ENCODE data around the gene MCM10. TPM values are rescaled to one million over a fixed set of nuclear protein-coding genes. Genes with fewer than 3 reads are reported as not detected.
"Not testable (repeated sequence)": the region's sequence is repeated elsewhere in the genome, so short reads cannot be mapped to it uniquely, and the experiment has no call there.

Gene MCM10
- total and polyA plus RNA-seq, 2 donors from 2014 or later: 0.50 TPM; not detected in 1

DNA sequence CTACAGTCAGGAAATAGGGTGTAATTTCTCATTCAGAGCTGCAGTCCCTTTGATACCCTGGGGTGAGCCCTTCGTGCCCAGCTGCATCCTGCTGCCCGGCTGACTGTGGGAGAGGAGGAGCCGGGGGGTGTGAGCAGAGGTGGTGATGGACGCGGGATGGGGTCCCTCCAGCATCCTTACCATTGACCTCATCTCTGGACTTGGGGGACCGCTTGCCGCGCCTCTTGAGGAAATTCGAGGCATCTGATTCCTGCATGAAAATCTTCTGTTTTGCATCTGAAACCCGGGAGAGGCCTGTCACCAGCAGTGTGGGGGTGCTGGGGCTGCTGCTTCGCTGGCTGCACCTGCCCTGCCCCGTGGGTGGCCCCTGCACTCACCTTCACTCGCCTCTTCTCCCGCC, 72.0 kb downstream of the MCM10 start:
- Histone ChIP-seq H3K36me3 (ENCODE audit: control insufficient read depth in 2 of 3, insufficient read depth in 3 of 3, low read length in 3 of 3) (no peaks in the 10 kb centered on the region), H3K4me3 (ENCODE audit: low read length in 3 of 3) (no peak overlapping the region), H3K4me1 (ENCODE audit: control insufficient read depth in 2 of 3, insufficient read depth in 2 of 3, low read depth in 1 of 3, low read length in 3 of 3) (no peaks in the 10 kb centered on the region), H3K9me3 (ENCODE audit: control insufficient read depth in 2 of 3, insufficient read depth in 1 of 3, low read length in 3 of 3) (no peaks in the 10 kb centered on the region), H3K9ac (ENCODE audit: low read length in 3 of 3) (no peak overlapping the region), H3K27me3 (ENCODE audit: control insufficient read depth, insufficient read depth, low read length) (no peaks in the 10 kb centered on the region), H3K27ac (ENCODE audit: low read depth in 2 of 2, low read length in 2 of 2) (no peak overlapping the region)
- intact Hi-C loops (cut with DNase I): no loop called here
- no peak for FAIRE-seq
- no peak for DNase-seq
- TF ChIP-seq, protein P1, sequence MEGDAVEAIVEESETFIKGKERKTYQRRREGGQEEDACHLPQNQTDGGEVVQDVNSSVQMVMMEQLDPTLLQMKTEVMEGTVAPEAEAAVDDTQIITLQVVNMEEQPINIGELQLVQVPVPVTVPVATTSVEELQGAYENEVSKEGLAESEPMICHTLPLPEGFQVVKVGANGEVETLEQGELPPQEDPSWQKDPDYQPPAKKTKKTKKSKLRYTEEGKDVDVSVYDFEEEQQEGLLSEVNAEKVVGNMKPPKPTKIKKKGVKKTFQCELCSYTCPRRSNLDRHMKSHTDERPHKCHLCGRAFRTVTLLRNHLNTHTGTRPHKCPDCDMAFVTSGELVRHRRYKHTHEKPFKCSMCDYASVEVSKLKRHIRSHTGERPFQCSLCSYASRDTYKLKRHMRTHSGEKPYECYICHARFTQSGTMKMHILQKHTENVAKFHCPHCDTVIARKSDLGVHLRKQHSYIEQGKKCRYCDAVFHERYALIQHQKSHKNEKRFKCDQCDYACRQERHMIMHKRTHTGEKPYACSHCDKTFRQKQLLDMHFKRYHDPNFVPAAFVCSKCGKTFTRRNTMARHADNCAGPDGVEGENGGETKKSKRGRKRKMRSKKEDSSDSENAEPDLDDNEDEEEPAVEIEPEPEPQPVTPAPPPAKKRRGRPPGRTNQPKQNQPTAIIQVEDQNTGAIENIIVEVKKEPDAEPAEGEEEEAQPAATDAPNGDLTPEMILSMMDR (IDR thresholded peaks at IDR 0.05; ENCODE audit: borderline replicate concordance, extremely low read depth, insufficient read depth): no peak

DNA sequence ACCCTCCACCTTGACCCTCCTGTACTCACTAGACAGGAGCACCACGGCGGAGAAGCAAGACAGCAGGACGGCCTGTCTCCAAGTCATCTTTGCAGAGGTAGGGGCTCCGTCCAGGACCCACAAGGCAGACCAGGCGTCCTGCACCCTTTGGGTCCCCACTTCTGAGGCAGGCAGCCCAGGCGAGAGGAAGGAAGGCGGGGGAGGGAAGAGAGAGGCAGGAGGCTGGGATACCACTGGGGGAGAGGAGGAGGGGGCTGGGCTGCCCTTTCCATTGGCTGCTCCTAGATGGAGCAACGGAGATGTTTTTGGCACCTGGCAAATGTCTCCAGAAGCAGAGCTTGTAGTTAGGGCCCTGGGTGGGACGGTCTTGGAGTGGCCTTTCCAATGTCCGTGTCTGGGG, 72.8 kb downstream of the MCM10 start, which contains the start of gene UCMA:
UCMA (minus strand) TSS at position 203 of the 400 bp plus-strand sequence; CDS start at position 87, 116 bp downstream.
- TF ChIP-seq, protein P1 (IDR thresholded peaks at IDR 0.05; ENCODE audit: borderline replicate concordance, extremely low read depth, insufficient read depth): no peak
- intact Hi-C loops (cut with DNase I): no loop called here
- H3K27ac ChIP-seq (ENCODE audit: low read depth in 2 of 2, low read length in 2 of 2): no peak within 1 kb of the TSS
- H3K27me3 ChIP-seq (ENCODE audit: control insufficient read depth, insufficient read depth, low read length): no peaks in the 10 kb centered on the region
- DNase-seq (no peak), FAIRE-seq (no peak)
- H3K36me3 ChIP-seq (ENCODE audit: control insufficient read depth in 2 of 3, insufficient read depth in 3 of 3, low read length in 3 of 3): no peaks in the 10 kb centered on the region
- H3K4me1 ChIP-seq (ENCODE audit: control insufficient read depth in 2 of 3, insufficient read depth in 2 of 3, low read depth in 1 of 3, low read length in 3 of 3): no peaks in the 10 kb centered on the region
- H3K4me3 ChIP-seq (ENCODE audit: low read length in 3 of 3): no peak within 1 kb of the TSS
- H3K9ac ChIP-seq (ENCODE audit: low read length in 3 of 3): no peak within 1 kb of the TSS
- no peaks in the 10 kb centered on the region for H3K9me3 ChIP-seq (ENCODE audit: control insufficient read depth in 2 of 3, insufficient read depth in 1 of 3, low read length in 3 of 3)

DNA sequence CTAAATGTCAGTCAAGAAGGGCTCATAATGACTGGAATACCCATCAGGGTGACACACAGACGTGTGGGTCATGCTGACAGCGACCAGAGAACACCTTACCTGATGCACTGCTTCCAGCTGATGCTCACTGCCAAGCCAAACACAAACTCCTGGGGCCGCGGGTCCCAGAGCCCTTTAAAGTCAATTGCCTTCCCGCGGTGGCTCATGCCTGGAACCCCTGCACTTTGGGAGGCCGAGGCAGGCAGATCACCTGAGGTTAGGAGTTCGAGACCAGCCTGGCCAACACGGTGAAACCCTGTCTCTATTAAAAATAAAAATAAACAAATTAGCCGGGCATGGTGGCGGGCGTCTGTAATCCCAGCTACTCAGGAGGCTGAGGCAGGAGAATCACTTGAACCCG, 73.4 kb downstream of the MCM10 start:
- not testable (repeated sequence) for H3K9me3 ChIP-seq (ENCODE audit: control insufficient read depth in 2 of 3, insufficient read depth in 1 of 3, low read length in 3 of 3); FAIRE-seq

DNA sequence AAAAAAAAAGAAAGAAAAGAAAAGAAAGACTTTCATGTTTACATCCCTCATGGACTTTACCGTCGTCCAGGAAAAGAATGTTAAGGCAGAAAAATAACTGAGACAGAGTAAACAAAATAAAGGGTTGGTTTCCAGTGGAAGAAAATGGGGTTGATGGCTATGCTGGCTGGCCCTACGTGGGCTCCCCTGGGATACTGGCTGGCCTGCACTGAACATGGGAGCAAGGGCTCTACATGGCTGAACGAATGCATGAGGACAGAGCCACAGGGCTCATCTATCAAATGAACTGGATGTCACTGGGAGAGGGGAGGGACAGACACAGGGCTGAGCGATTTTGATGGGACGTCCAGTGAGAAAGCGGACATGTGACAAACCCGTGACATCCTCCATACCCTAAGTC, 75.3 kb downstream of the MCM10 start:
- FAIRE-seq: no peak
- Histone ChIP-seq H3K9ac (ENCODE audit: low read length in 3 of 3) (no peak overlapping the region), H3K9me3 (ENCODE audit: control insufficient read depth in 2 of 3, insufficient read depth in 1 of 3, low read length in 3 of 3) (no peaks in the 10 kb centered on the region), H3K4me3 (ENCODE audit: low read length in 3 of 3) (no peak overlapping the region), H3K27me3 (ENCODE audit: control insufficient read depth, insufficient read depth, low read length) (no peaks in the 10 kb centered on the region), H3K27ac (ENCODE audit: low read depth in 2 of 2, low read length in 2 of 2) (no peak overlapping the region), H3K4me1 (ENCODE audit: control insufficient read depth in 2 of 3, insufficient read depth in 2 of 3, low read depth in 1 of 3, low read length in 3 of 3) (no peaks in the 10 kb centered on the region), H3K36me3 (ENCODE audit: control insufficient read depth in 2 of 3, insufficient read depth in 3 of 3, low read length in 3 of 3) (no peaks in the 10 kb centered on the region)
- intact Hi-C loops (cut with DNase I): no loop called here
- DNase-seq: no peak
- TF ChIP-seq, protein P1 (IDR thresholded peaks at IDR 0.05; ENCODE audit: borderline replicate concordance, extremely low read depth, insufficient read depth): no peak

More for the DNA sequence above, 73.4 kb downstream of the MCM10 start:
- intact Hi-C loops (cut with DNase I); H3K4me3 ChIP-seq (ENCODE audit: low read length in 3 of 3); H3K9ac ChIP-seq (ENCODE audit: low read length in 3 of 3); H3K4me1 ChIP-seq (ENCODE audit: control insufficient read depth in 2 of 3, insufficient read depth in 2 of 3, low read depth in 1 of 3, low read length in 3 of 3); H3K27me3 ChIP-seq (ENCODE audit: control insufficient read depth, insufficient read depth, low read length); H3K27ac ChIP-seq (ENCODE audit: low read depth in 2 of 2, low read length in 2 of 2); H3K36me3 ChIP-seq (ENCODE audit: control insufficient read depth in 2 of 3, insufficient read depth in 3 of 3, low read length in 3 of 3); DNase-seq: not testable (repeated sequence)
